GM20000 (cell line): Measurements from ENCODE around the gene REG3G.

Experiments used
- DNase-seq: peaks from one replicate; pipeline ENCODE4 v3.0.0; 2012; ENCODE audit warnings: low spot score
- TF ChIP-seq, protein P1 (sequence below): IDR thresholded peaks from 2 replicates; pipeline ENCODE4 v1.5.1; 2012; ENCODE audit warnings: mild to moderate bottlenecking, control low read depth; ENCODE audit errors: extremely low read depth, missing control alignments

REG3G gene

DNA sequence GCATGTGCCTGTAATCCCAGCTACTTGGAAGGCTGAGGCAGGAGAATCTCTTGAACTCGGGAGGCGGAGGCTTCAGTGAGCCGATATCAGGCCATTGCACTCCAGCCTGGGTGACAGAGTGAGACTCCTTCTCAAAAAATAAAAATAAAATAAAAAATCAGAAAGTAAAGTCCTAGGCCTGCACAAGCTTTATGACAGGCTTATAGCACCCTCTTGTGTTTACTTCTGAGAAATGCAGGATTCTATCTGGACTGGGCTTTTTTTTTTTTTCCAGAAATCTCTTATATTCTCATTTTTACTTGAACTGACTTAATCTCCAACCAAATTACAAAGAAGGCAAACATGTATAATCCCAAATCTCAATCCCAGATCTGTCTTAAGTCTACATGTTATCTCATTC, 26.1 kb upstream of the REG3G start:
- TF ChIP-seq, protein P1, sequence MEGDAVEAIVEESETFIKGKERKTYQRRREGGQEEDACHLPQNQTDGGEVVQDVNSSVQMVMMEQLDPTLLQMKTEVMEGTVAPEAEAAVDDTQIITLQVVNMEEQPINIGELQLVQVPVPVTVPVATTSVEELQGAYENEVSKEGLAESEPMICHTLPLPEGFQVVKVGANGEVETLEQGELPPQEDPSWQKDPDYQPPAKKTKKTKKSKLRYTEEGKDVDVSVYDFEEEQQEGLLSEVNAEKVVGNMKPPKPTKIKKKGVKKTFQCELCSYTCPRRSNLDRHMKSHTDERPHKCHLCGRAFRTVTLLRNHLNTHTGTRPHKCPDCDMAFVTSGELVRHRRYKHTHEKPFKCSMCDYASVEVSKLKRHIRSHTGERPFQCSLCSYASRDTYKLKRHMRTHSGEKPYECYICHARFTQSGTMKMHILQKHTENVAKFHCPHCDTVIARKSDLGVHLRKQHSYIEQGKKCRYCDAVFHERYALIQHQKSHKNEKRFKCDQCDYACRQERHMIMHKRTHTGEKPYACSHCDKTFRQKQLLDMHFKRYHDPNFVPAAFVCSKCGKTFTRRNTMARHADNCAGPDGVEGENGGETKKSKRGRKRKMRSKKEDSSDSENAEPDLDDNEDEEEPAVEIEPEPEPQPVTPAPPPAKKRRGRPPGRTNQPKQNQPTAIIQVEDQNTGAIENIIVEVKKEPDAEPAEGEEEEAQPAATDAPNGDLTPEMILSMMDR, result peak; percentile 27
- no peak for DNase-seq

DNA sequence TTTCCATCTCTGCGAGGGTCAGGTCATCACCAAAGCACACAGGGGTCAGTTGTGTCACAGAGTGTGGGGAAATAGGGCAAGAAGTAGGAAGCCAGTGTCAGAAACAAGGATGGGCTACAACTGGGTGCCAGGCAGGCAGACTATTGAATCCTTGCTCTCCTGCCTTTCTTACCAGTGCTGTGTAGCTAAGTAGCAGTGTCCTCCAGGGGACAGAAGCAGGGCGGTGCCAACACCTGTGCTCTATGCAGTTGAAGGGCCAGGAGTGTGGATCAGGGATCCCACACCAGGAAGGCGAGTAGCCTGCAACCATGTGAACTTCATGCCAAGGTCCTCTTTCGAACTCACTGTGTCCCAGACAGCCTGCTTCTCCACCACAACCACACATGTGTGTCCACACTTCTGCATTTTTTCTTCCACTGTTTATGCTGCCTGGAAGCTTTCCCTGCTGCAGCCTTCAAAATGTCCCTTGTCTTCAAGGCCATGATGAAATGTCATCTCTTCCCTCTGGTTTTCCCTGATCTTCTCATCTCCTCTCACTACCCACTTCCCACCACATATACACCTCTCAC, 25.4 kb upstream of the REG3G start:
- TF ChIP-seq, protein P1, result no peak
- DNase-seq, result no peak

DNA sequence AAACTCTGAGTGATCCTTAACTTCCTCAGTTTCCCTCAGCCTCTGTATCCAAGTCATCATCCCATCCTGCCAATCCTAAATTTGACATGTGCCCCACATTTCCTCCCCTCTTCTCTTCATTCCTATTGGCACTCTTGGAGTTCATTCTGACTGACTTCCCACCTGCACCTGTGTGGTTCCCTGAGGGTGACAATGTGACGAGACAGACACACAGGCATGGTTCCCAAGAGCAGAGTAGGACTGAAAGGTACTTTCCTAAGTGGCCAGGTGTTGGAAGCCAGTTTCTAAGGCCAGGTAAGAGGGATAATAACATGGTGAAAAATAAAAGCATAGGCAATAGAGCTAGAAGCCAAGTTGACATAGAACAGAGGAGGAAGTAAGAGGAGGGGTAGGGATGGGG, 24.2 kb upstream of the REG3G start:
- TF ChIP-seq, protein P1, result no peak
- no peak for DNase-seq

DNA sequence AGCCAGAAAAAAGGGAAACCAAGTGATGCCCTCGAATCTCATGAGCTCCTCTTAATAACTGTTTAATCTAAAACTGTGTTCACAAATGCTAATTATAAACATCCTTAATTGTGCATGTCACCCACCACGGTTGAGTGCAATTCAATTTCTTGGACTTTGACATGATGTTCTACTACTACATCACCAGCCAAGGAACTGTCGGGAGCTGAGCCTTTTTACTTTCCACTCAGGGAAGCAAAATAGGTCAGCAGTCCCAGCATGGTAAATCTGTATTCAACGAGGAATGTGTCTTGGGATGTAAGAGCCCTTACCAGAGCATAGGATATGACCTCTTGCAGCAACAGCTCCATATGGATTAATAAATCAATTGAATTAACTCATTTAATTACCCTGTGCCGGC, 20.8 kb upstream of the REG3G start:
- DNase-seq, result no peak
- TF ChIP-seq, protein P1, result no peak

DNA sequence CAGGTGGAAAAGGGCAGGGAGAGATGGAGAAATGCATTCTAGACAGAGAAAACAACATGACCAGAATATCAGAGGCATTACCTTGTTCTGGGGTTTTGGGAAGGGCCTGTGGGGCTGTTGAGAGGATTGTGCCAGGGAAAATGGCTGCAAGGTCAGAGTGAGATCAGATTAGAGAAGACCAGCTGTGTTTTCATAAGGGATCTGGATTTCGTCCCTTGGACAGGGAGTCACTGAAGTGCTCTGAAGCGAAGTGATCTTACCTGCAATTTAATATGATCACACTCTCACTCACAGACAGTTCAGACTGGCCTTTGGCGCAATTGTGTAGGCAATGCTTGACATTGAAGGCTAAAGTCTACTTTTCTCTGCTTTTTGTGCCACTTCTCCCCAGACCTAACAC, 20.3 kb upstream of the REG3G start:
- TF ChIP-seq, protein P1, result no peak
- DNase-seq, result no peak

DNA sequence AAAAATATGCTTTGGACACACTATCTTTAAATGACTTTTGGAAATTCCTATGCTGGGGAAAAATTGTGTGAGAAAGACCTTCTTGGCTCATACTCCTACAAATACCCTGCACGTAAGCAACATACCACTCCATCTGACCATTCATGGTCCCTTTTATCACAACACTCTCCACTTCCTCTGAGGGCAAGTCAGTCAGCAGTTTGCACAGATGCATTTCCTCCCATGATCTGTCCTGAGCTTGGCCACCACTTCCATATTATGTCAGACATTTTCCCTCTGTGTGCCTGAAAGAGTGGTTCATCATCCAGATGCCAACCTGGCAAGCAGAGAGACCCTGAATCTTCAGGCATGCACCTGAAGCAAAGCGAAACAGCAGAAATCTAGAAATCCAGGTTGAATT, 16.1 kb upstream of the REG3G start:
- TF ChIP-seq, protein P1, result no peak

DNA sequence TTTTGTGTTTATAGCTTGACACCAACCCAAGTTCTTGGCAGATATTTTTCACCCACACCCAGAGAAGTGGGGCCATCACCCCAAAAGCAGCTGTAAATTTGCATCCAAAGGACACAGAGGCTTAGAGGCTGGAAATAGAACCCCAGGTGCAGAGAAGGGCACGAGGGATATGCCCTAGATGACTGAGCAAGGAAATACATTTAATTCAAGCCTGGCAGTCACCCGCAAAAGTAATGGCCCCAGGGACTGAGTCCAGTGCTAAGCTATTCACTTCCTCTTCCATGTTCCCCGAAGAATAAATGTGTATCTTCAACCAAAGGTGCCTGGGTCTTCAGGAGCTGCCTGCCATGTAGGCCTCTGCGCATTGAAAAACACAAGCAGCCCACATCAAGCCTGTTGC, 14.0 kb upstream of the REG3G start:
- TF ChIP-seq, protein P1, result no peak
- no peak for DNase-seq

More for the DNA sequence above, 16.1 kb upstream of the REG3G start:
- no peak for DNase-seq

DNA sequence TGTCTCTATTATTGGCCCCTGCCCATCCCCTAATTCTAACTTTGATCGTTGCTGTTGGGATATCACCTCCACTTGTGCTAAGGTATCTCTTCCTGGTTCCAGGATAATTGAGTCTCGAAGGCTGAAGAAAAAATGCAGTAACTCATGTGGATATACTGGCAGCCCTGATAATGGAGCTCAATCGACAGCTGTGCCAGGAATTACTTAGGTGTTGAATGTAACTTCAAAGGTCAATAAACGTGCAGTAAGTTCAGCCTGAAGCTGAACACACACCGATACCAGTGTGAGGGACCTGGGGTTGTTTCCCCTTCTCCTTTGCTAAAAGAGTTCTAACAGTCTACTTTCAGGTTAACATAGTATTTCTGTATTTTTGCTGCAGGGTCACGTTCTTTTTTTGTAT, 11.9 kb upstream of the REG3G start:
- DNase-seq, result no peak
- TF ChIP-seq, protein P1, result no peak
